Brain microvascular endothelial cell (primary cell): ENCODE data around the gene ZFHX3.
A peak's percentile ranks its signal among the peaks of the same experiment; 100 is the strongest.
"Not testable (repeated sequence)": the region's sequence is repeated elsewhere in the genome, so short reads cannot be mapped to it uniquely, and the experiment has no call there.

Source experiments
- DNase-seq: peaks from one replicate; pipeline ENCODE4 v3.0.0-alpha.2; 2020
- H3K27ac ChIP-seq: fragments of 250-450 bp; sonication (Bioruptor Pico); 2 replicates; pipeline ENCODE4 v1.5.1; 2020; ENCODE audit warnings: mild to moderate bottlenecking, moderate library complexity
- H3K27me3 ChIP-seq: fragments of 250-450 bp; sonication (Bioruptor Pico); replicated peaks from 2 replicates; pipeline ENCODE4 v1.5.1; 2020; ENCODE audit warnings: mild to moderate bottlenecking
- H3K36me3 ChIP-seq: fragments of 250-450 bp; sonication (Bioruptor Pico); replicated peaks from 2 replicates; pipeline ENCODE4 v1.5.1; 2020; ENCODE audit warnings: mild to moderate bottlenecking
- H3K4me3 ChIP-seq: 2 replicates; pipeline ENCODE4 v1.5.1; 2011; ENCODE audit warnings: low read depth, mild to moderate bottlenecking, control low read depth, low read length, moderate library complexity
- in situ Hi-C: cut with HindIII; loops from 2 replicates; pipeline ENCODE4 v1.10.0; 2017; ENCODE audit warnings: low sequenced_read_pairs, low pct_ligation_motif_present
- TF ChIP-seq, protein P1 (sequence below): IDR thresholded peaks from 2 replicates; pipeline ENCODE4 v1.5.1; 2011; ENCODE audit warnings: low read depth, mild to moderate bottlenecking, moderate library complexity, low read length, control low read depth, inconsistent platforms; ENCODE audit errors: missing control alignments

The ZFHX3 gene

DNA sequence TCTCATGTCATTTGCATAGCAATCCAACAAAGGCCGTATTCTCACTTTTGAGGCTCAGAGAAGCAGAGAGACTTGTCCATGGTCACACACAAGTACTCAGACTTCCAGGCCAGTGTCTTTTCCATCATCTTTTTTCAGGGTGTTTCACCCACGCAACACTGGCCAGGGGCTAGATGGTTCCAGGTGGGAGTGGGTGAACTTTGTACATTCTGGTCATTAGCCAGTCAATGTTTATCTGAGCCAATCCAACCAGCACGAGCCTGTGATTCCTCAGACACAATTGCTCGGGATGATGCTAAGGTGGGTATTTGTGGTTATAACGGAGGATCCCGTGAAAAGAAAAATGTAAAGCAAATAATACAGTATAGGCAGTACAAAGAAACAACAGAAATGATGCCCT is 56.3 kb downstream of the ZFHX3 start:
- TF ChIP-seq, protein P1, sequence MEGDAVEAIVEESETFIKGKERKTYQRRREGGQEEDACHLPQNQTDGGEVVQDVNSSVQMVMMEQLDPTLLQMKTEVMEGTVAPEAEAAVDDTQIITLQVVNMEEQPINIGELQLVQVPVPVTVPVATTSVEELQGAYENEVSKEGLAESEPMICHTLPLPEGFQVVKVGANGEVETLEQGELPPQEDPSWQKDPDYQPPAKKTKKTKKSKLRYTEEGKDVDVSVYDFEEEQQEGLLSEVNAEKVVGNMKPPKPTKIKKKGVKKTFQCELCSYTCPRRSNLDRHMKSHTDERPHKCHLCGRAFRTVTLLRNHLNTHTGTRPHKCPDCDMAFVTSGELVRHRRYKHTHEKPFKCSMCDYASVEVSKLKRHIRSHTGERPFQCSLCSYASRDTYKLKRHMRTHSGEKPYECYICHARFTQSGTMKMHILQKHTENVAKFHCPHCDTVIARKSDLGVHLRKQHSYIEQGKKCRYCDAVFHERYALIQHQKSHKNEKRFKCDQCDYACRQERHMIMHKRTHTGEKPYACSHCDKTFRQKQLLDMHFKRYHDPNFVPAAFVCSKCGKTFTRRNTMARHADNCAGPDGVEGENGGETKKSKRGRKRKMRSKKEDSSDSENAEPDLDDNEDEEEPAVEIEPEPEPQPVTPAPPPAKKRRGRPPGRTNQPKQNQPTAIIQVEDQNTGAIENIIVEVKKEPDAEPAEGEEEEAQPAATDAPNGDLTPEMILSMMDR, result no peak
- H3K4me3 ChIP-seq, result no peak overlapping the region
- no peak overlapping the region for H3K27ac ChIP-seq
- H3K27me3 ChIP-seq, result no peaks in the 10 kb centered on the region
- no peak for DNase-seq
- in situ Hi-C loops, result no loop called here
- no peaks in the 10 kb centered on the region for H3K36me3 ChIP-seq

DNA sequence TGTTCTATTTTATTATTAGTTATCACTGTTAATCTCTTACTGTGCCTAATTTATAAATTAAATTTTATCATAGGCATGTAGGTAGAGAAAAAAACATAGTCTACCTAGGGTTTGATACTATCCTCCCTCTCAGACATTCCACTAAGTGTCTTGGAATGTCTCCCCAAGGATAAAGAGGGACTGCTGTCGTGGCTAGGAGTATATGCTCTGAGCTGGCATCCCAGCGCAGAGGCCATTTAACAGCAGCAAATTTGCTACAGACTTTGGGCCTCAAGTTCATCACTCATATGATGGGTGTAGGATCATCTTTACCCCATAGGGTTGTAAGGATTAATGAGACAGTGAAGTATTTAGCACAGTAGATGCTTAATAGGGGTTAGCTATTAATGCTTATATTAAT is 56.7 kb downstream of the ZFHX3 start:
- no peak for DNase-seq
- Histone ChIP-seq H3K36me3 (no peaks in the 10 kb centered on the region), H3K4me3 (no peak overlapping the region), H3K27me3 (no peaks in the 10 kb centered on the region), H3K27ac (no peak overlapping the region)
- TF ChIP-seq, protein P1, result no peak
- in situ Hi-C loops, result no loop called here

DNA sequence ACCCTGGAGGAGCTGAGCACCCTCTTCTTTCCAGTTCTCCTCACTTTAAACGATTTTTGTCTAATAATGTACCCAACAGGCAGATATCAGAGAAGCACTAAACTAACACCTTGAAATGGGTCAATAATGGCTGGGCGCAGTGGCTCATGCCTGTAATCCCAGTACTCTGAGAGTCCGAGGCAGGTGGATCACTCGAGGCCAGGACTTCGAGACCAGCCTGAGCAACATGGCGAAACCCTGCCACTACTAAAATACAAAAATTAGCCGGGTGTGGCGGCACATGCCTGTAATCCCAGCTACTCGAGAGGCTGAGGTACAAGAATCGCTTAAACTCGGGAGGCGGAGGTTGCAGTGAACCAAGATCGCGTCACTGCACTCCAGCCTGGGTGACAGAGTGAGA is 57.4 kb downstream of the ZFHX3 start:
- TF ChIP-seq, protein P1, result no peak
- Histone ChIP-seq H3K27ac (peak overlapping the region; percentile 90), H3K36me3 (no peaks in the 10 kb centered on the region), H3K4me3 (no peak overlapping the region), H3K27me3 (no peaks in the 10 kb centered on the region)
- DNase-seq, result no peak
- in situ Hi-C loops, result no loop called here

DNA sequence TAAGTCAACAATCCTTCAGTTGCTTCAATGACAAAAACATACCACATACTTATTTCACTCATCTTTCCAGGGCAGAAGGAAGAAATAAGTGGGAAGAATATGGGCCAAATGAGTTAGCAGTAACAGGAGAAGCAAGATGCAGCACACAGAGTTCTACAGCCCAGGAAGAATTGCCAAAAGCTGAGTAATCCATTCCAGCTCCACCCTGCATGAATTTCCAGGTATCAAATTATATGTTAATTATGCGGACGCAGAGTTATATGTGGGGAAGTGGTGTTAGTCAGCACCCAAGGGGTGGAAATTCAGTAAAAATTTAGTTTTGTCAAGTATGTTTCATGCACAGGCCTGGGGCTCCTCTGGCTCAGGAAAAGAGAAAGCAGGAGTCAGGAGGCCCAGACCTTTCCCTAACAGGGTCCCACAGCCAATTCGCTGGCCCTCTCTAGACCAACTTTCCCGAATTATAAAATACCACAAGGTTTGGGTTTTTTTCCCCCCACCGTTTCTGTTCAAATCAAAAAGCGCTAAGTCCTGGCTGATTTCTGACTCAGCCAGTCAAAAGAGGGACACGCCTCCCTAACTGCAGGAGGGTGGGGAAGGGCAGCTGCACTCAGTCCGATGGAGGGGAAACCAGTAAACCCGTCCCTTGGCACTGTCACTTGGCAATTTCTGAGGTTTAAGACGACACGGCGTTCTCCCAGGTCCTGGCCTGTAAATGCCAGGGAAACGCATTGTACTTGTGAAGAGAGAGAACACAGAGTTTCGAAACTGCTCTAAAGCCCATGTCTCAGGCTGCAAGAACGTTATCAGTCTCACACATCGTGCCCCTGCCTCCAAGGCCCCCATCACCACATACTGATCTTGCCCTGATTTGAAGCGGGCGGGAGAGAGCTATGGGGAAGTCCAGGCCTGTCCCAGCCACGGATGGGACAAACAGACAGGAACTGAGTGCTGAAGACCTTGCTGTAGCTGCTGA is 58.1 kb downstream of the ZFHX3 start:
- H3K4me3 ChIP-seq, result peak overlapping the region; percentile 36
- in situ Hi-C loops, result no loop called here
- no peaks in the 10 kb centered on the region for H3K36me3 ChIP-seq
- peak; percentile 87 for DNase-seq
- H3K27me3 ChIP-seq, result no peaks in the 10 kb centered on the region
- H3K27ac ChIP-seq, result peak overlapping the region; percentile 90
- TF ChIP-seq, protein P1, result no peak

DNA sequence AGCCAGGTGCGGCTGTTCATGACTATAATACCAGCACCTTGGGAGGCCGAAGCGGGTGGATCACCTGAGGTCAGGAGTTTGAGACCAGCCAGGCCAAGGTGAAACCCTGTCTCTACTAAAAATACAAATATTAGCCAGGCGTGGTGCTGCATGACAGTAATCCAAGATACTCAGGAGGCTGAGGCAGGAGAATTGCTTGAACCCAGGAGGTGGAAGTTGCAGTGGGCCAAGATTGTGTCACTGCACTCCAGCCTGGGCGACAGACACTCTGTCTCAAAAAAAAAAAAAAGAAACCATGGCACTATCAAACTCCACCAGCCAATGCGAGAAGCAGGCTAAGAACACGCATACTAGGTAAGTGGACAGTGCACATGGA is 58.7 kb downstream of the ZFHX3 start:
- peak overlapping the region; percentile 90 for H3K27ac ChIP-seq
- H3K36me3 ChIP-seq, H3K27me3 ChIP-seq, in situ Hi-C loops, DNase-seq, H3K4me3 ChIP-seq: not testable (repeated sequence)

DNA sequence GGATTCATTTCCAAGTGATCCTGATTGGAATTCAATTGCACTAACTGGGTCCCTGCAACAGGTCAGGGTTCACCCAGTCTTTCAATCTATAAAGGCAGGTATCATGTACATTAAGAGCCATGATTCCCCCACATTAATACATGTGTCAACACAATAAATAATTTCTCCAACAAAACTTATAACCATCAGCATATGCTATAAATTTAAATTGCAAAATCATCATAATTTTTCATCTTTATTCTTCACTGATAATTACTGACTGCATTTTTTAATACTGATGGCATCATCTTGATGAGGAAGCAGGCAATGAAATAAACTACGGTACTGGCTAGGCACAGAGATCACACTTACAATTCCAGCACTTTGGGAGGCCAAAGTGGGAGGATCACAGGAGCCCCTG is 59.4 kb downstream of the ZFHX3 start:
- Histone ChIP-seq H3K4me3 (no peak overlapping the region), H3K27me3 (no peaks in the 10 kb centered on the region), H3K36me3 (no peaks in the 10 kb centered on the region), H3K27ac (no peak overlapping the region)
- TF ChIP-seq, protein P1, result no peak
- DNase-seq, result no peak
- in situ Hi-C loops, result no loop called here
